ENCODE data around the gene TRNAU1AP. TPM values are rescaled to one million over a fixed set of nuclear protein-coding genes. Genes with fewer than 3 reads are reported as not detected.

TRNAU1AP gene
- total and polyA plus RNA-seq, 10 of the 15 experiments (the other 5 are each of a cell fraction or from before 2014, with no cell fraction given) = 24.3 to 67.0 (median 31.8) TPM

DNA sequence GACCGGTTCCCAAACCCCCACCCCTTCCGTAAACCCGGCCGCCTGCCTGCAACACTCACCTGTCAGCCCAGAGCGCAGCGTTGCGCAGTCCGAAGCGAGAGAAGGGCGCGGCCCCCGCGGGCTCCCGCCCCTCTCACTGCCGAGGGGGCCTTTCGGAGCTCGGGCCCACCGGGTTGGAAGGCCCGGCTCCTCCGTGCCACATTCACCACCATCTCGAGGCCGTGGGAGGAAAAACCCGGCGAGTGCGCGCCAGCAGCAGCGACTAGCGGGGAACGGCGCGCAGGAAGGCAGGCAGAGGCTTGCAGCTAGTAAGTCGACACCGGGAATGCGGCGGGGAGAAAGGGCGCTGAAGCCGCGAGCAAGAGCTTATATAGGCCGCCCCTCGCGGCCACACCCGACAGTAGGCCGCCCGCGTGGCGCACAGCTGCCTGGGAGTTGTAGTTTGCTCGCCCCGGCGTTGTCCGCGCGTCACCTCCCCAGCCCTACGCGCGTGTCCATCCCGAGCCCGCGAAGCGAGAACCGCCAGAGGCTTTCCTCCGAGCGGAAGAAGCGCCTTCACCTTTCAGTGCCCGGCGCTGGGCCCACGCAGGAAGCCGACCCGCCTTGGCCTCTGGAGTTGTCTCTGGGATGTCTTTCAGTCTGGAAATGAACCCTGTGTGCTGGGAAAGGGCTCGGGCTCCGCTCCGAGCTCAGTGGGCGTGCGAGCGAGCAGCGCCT, 28.8 kb downstream of the TRNAU1AP start (continued):
- TF ChIP-seq SMARCA5 (IDR thresholded peaks at IDR 0.05) = no peak; the same call in 1 of the 2 replicates
- TF ChIP-seq, protein P1, sequence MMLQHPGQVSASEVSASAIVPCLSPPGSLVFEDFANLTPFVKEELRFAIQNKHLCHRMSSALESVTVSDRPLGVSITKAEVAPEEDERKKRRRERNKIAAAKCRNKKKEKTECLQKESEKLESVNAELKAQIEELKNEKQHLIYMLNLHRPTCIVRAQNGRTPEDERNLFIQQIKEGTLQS (IDR thresholded peaks at IDR 0.05; ENCODE audit: borderline replicate concordance, extremely low read depth, low read depth, low read length) = no peak
- peak; percentile 100 for TF ChIP-seq POLR2AphosphoS2 (IDR thresholded peaks at IDR 0.05; ENCODE audit: low read depth, low read length)
- peak; percentile 22; the same call in 1 of the 2 replicates for TF ChIP-seq IRF4 (IDR thresholded peaks at IDR 0.05; ENCODE audit: low read depth, low read length)
- TF ChIP-seq RELA (IDR thresholded peaks at IDR 0.05; ENCODE audit: borderline replicate concordance, partially characterized antibody) = peak; percentile 73
- TF ChIP-seq POLR2A (IDR thresholded peaks at IDR 0.05; ENCODE audit: low read depth, low read length) = peak; percentile 100
- TF ChIP-seq, protein P2, sequence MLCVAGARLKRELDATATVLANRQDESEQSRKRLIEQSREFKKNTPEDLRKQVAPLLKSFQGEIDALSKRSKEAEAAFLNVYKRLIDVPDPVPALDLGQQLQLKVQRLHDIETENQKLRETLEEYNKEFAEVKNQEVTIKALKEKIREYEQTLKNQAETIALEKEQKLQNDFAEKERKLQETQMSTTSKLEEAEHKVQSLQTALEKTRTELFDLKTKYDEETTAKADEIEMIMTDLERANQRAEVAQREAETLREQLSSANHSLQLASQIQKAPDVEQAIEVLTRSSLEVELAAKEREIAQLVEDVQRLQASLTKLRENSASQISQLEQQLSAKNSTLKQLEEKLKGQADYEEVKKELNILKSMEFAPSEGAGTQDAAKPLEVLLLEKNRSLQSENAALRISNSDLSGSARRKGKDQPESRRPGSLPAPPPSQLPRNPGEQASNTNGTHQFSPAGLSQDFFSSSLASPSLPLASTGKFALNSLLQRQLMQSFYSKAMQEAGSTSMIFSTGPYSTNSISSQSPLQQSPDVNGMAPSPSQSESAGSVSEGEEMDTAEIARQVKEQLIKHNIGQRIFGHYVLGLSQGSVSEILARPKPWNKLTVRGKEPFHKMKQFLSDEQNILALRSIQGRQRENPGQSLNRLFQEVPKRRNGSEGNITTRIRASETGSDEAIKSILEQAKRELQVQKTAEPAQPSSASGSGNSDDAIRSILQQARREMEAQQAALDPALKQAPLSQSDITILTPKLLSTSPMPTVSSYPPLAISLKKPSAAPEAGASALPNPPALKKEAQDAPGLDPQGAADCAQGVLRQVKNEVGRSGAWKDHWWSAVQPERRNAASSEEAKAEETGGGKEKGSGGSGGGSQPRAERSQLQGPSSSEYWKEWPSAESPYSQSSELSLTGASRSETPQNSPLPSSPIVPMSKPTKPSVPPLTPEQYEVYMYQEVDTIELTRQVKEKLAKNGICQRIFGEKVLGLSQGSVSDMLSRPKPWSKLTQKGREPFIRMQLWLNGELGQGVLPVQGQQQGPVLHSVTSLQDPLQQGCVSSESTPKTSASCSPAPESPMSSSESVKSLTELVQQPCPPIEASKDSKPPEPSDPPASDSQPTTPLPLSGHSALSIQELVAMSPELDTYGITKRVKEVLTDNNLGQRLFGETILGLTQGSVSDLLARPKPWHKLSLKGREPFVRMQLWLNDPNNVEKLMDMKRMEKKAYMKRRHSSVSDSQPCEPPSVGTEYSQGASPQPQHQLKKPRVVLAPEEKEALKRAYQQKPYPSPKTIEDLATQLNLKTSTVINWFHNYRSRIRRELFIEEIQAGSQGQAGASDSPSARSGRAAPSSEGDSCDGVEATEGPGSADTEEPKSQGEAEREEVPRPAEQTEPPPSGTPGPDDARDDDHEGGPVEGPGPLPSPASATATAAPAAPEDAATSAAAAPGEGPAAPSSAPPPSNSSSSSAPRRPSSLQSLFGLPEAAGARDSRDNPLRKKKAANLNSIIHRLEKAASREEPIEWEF (IDR thresholded peaks at IDR 0.05; ENCODE audit: insufficient replicate concordance, low read depth, low read length) = no peak
- TF ChIP-seq, protein P3, sequence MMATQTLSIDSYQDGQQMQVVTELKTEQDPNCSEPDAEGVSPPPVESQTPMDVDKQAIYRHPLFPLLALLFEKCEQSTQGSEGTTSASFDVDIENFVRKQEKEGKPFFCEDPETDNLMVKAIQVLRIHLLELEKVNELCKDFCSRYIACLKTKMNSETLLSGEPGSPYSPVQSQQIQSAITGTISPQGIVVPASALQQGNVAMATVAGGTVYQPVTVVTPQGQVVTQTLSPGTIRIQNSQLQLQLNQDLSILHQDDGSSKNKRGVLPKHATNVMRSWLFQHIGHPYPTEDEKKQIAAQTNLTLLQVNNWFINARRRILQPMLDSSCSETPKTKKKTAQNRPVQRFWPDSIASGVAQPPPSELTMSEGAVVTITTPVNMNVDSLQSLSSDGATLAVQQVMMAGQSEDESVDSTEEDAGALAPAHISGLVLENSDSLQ (IDR thresholded peaks at IDR 0.05) = peak; percentile 41; the same call in 1 of the 2 replicates
- no peak for TF ChIP-seq SMC3 (IDR thresholded peaks at IDR 0.05; ENCODE audit: borderline replicate concordance, low read length)
- TF ChIP-seq, protein P4, sequence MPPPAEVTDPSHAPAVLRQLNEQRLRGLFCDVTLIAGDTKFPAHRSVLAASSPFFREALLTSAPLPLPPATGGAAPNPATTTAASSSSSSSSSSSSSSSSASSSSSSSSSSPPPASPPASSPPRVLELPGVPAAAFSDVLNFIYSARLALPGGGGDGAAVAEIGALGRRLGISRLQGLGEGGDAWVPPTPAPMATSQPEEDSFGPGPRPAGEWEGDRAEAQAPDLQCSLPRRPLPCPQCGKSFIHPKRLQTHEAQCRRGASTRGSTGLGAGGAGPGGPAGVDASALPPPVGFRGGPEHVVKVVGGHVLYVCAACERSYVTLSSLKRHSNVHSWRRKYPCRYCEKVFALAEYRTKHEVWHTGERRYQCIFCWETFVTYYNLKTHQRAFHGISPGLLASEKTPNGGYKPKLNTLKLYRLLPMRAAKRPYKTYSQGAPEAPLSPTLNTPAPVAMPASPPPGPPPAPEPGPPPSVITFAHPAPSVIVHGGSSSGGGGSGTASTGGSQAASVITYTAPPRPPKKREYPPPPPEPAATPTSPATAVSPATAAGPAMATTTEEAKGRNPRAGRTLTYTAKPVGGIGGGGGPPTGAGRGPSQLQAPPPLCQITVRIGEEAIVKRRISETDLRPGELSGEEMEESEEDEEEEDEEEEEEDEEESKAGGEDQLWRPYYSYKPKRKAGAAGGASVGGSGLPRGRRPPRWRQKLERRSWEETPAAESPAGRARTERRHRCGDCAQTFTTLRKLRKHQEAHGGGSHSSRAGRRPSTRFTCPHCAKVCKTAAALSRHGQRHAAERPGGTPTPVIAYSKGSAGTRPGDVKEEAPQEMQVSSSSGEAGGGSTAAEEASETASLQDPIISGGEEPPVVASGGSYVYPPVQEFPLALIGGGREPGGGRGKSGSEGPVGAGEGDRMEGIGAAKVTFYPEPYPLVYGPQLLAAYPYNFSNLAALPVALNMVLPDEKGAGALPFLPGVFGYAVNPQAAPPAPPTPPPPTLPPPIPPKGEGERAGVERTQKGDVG (CRISPR knock-in tag; IDR thresholded peaks at IDR 0.05) = no peak
- peak; percentile 92 for TF ChIP-seq ZBED1 (IDR thresholded peaks at IDR 0.05; ENCODE audit: borderline replicate concordance)
- TF ChIP-seq, protein P5, sequence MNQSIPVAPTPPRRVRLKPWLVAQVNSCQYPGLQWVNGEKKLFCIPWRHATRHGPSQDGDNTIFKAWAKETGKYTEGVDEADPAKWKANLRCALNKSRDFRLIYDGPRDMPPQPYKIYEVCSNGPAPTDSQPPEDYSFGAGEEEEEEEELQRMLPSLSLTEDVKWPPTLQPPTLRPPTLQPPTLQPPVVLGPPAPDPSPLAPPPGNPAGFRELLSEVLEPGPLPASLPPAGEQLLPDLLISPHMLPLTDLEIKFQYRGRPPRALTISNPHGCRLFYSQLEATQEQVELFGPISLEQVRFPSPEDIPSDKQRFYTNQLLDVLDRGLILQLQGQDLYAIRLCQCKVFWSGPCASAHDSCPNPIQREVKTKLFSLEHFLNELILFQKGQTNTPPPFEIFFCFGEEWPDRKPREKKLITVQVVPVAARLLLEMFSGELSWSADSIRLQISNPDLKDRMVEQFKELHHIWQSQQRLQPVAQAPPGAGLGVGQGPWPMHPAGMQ (IDR thresholded peaks at IDR 0.05; ENCODE audit: borderline replicate concordance) = no peak
- TF ChIP-seq SREBF1 (IDR thresholded peaks at IDR 0.05; ENCODE audit: low read length) = peak; percentile 73

Data from GM12878 (cell line).